ENCODE data around the gene TP63. TPM values are rescaled to one million over a fixed set of nuclear protein-coding genes. Genes with fewer than 3 reads are reported as not detected.

The TP63 gene
- total RNA-seq (2014; rRNA removed; shearing (Covaris generic)) (not detected in 2 replicates), polyA plus RNA-seq (2016; fragmentation: Nextera tagmentation; extraction: Ambion mirVana) (0.30 TPM in 1 of 2 replicates, not detected in the other)
- long read RNA-seq: 0 reads

GRCh38 chr3:189631373-189631408, at the start of gene TP63:
TP63 (plus strand) TSS chr3:189631389; CDS start chr3:189631516, 127 bp downstream.
- DNase-seq (ENCODE audit: low spot score): no peak
- Histone ChIP-seq H2AFZ (peak within 1 kb of the TSS; percentile 34; the same call in 1 of the 2 replicates), H3K4me2 (no peak within 1 kb of the TSS), H3K79me2 (replicated peaks; ENCODE audit: insufficient read depth) (no peaks in the 10 kb centered on the region), H3K9me2 (ENCODE audit: insufficient read depth) (no peaks in the 10 kb centered on the region), H3K4me3 (no peak within 1 kb of the TSS), H3F3A (replicated peaks; ENCODE audit: low read depth) (no peaks in the 10 kb centered on the region), H3K4me1 (ENCODE audit: insufficient read depth) (peaks cover 24% of the 10 kb centered on the region), H3K27me3 (ENCODE audit: insufficient read depth) (no peaks in the 10 kb centered on the region), H4K20me1 (replicated peaks; ENCODE audit: insufficient read depth) (no peaks in the 10 kb centered on the region), H3K36me3 (ENCODE audit: insufficient read depth) (no peaks in the 10 kb centered on the region), H3K27ac (ENCODE audit: low read depth) (no peak within 1 kb of the TSS)
- Mint-ChIP-seq H3K4me1 (peaks cover 34% of the 10 kb centered on the region), H3K9me3 (no peaks in the 10 kb centered on the region), H3K4me3 (no peak within 1 kb of the TSS), H3K36me3 (ENCODE audit: low read depth) (no peaks in the 10 kb centered on the region), H3K27ac (no peak within 1 kb of the TSS), H3K27me3 (ENCODE audit: insufficient read depth, low read depth, poor library complexity) (peaks cover 2% of the 10 kb centered on the region)
- no peak for ATAC-seq
- TF ChIP-seq ZNF114 (CRISPR knock-in tag; IDR thresholded peaks at IDR 0.05) (no peak), CREB1 (CRISPR knock-in tag; IDR thresholded peaks at IDR 0.05; ENCODE audit: low read depth) (no peak), CTCF (conservative IDR thresholded peaks at IDR 0.05; ENCODE audit: low read depth in 2 of 2) (no peak), STAT1 (IDR thresholded peaks at IDR 0.05; ENCODE audit: unreplicated experiment) (no peak), EZH2phosphoT487 (IDR thresholded peaks at IDR 0.05; ENCODE audit: unreplicated experiment) (no peak), POLR2AphosphoS5 (IDR thresholded peaks at IDR 0.05; ENCODE audit: low read depth) (no peak), ZNF462 (CRISPR knock-in tag; IDR thresholded peaks at IDR 0.05) (no peak), REST (IDR thresholded peaks at IDR 0.05; ENCODE audit: unreplicated experiment) (no peak)

Measured in GM23338 (cell line).